SK-N-SH (cell line): ENCODE data around the gene NR2C2. TPM values are rescaled to one million over a fixed set of nuclear protein-coding genes. Genes with fewer than 3 reads are reported as not detected.

ENCODE experiments used
- CTCF ChIA-PET: fragments of 300-600, 350-600 bp; formaldehyde crosslinking; extraction: SDS; loops from one replicate; lab custom pipeline; 2021; lab: Yijun Ruan, JAX
- POLR2A ChIA-PET: fragments of 350-600 bp; sonication (Branson Sonifier 250); formaldehyde crosslinking; extraction: SDS; loops from one replicate; lab custom pipeline; 2020; ENCODE audit warnings: antibody characterized with exemption, inconsistent platforms; lab: Yijun Ruan, JAX
- DNase-seq: peaks from one replicate; pipeline ENCODE4 v3.0.0; 2012
- H2AFZ ChIP-seq: fragments of 200-600 bp; sonication (generic); 2 replicates; pipeline ENCODE4 v1.8.1; 2016; ENCODE audit warnings: antibody characterized with exemption, mild to moderate bottlenecking, low read depth
- H3F3A ChIP-seq: fragments of 200-600 bp; sonication (generic); replicated peaks from 2 replicates; pipeline ENCODE3; 2016; ENCODE audit warnings: antibody characterized with exemption, mild to moderate bottlenecking; ENCODE audit not compliant: insufficient read depth
- H3K27ac ChIP-seq, 2 experiments: fragments of 200-500 bp in 1 of 2; fragments of 200-600 bp in 1 of 2; sonication (Bioruptor generic) in 1 of 2; sonication (generic), shearing (Covaris generic) in 1 of 2; 2 replicates each; pipeline versions ENCODE4 v1.5.1 to v1.6.1; 2014 to 2016; ENCODE audit warnings: low read depth in 2 of 2, inconsistent platforms in 1 of 2, low read length in 1 of 2, mild to moderate bottlenecking in 1 of 2, mixed read lengths in 1 of 2
- H3K27me3 ChIP-seq: fragments of 200-600 bp; sonication (generic), shearing (Covaris generic); 2 replicates; pipeline ENCODE4 v1.6.1; 2016; ENCODE audit warnings: mixed run types; ENCODE audit not compliant: insufficient read depth
- H3K36me3 ChIP-seq, 2 experiments: fragments of 200-500 bp in 1 of 2; fragments of 200-600 bp in 1 of 2; sonication (Bioruptor generic) in 1 of 2; sonication (generic) in 1 of 2; replicated peaks in 1 of 2; 2 replicates each; pipeline versions ENCODE3 to v1.5.1; 2014 to 2016; ENCODE audit warnings: low read length in 1 of 2, mild to moderate bottlenecking in 1 of 2; ENCODE audit not compliant: insufficient read depth in 2 of 2, control insufficient read depth in 1 of 2
- H3K4me1 ChIP-seq, 2 experiments: fragments of 200-500 bp in 1 of 2; fragments of 200-600 bp in 1 of 2; sonication (Bioruptor generic) in 1 of 2; sonication (generic), shearing (Covaris generic) in 1 of 2; 2 replicates each; pipeline versions ENCODE4 v1.5.1 to v1.6.1; 2014 to 2016; ENCODE audit warnings: low read depth in 1 of 2, low read length in 1 of 2, mixed run types in 1 of 2; ENCODE audit not compliant: insufficient read depth in 2 of 2, control insufficient read depth in 1 of 2
- H3K4me2 ChIP-seq: fragments of 200-600 bp; sonication (generic), shearing (Covaris generic); 2 replicates; pipeline ENCODE4 v1.6.1; 2017; ENCODE audit warnings: mixed run types
- H3K4me3 ChIP-seq, 2 experiments: fragments of 200-500 bp in 1 of 2; fragments of 200-600 bp in 1 of 2; sonication (Bioruptor generic) in 1 of 2; sonication (generic), shearing (Covaris generic) in 1 of 2; 2 replicates each; pipeline versions ENCODE4 v1.5.1 to v1.8.1; 2014 to 2016; ENCODE audit warnings: low read depth in 2 of 2, inconsistent platforms in 1 of 2, low read length in 1 of 2, mild to moderate bottlenecking in 1 of 2, mixed read lengths in 1 of 2, moderate library complexity in 1 of 2
- H3K79me2 ChIP-seq: fragments of 200-600 bp; sonication (generic); 2 replicates; pipeline ENCODE4 v1.8.1; 2017; ENCODE audit warnings: mild to moderate bottlenecking; ENCODE audit not compliant: insufficient read depth
- H3K9ac ChIP-seq: fragments of 200-600 bp; sonication (generic); 2 replicates; pipeline ENCODE4 v1.6.1; 2017; ENCODE audit warnings: mixed run types
- H3K9me2 ChIP-seq: fragments of 200-600 bp; sonication (generic); 2 replicates; pipeline ENCODE4 v1.6.1; 2017; ENCODE audit warnings: mixed run types
- H3K9me3 ChIP-seq: fragments of 200-600 bp; sonication (generic); 2 replicates; pipeline ENCODE4 v1.6.1; 2017; ENCODE audit warnings: mixed run types, mild to moderate bottlenecking, moderate library complexity
- H4K20me1 ChIP-seq: fragments of 200-600 bp; sonication (generic); 2 replicates; pipeline ENCODE4 v1.6.1; 2017; ENCODE audit warnings: mild to moderate bottlenecking, mixed run types; ENCODE audit not compliant: insufficient read depth
- CHD2 ChIP-seq: fragments of 150-350 bp; IDR thresholded peaks from 2 replicates; pipeline ENCODE4 v1.6.1; 2018; ENCODE audit warnings: low read length; ENCODE audit not compliant: partially characterized antibody
- ELF1 ChIP-seq: IDR thresholded peaks from 2 replicates; pipeline ENCODE4 v1.4.0; 2012
- FOSL2 ChIP-seq: IDR thresholded peaks from 2 replicates; pipeline ENCODE4 v1.4.0; 2012; ENCODE audit warnings: low read depth, mild to moderate bottlenecking, moderate library complexity, borderline replicate concordance
- FOXM1 ChIP-seq: IDR thresholded peaks from 2 replicates; pipeline ENCODE4 v1.4.0; 2012; ENCODE audit warnings: low read depth, mild to moderate bottlenecking
- GATA2 ChIP-seq: sonication (generic); formaldehyde crosslinking; IDR thresholded peaks from 2 replicates; pipeline ENCODE4 v1.5.0; 2020; ENCODE audit warnings: mild to moderate bottlenecking, missing genetic modification reagents
- JUND ChIP-seq: IDR thresholded peaks from 2 replicates; pipeline ENCODE4 v1.4.0; 2012
- MEF2A ChIP-seq: IDR thresholded peaks from 2 replicates; pipeline ENCODE4 v1.4.0; 2012; ENCODE audit warnings: low read depth, borderline replicate concordance
- MXI1 ChIP-seq: IDR thresholded peaks from 2 replicates; pipeline ENCODE4 v1.6.1; 2012; ENCODE audit warnings: mild to moderate bottlenecking, low read depth, low read length, improper control_type of control experiment
- POLR2AphosphoS5 ChIP-seq: IDR thresholded peaks from 2 replicates; pipeline ENCODE4 v1.6.1; 2012; ENCODE audit warnings: low read depth, low read length
- RFX5 ChIP-seq: IDR thresholded peaks from 2 replicates; pipeline ENCODE4 v1.6.1; 2012; ENCODE audit warnings: mild to moderate bottlenecking, improper control_type of control experiment, low read length
- SIN3A ChIP-seq: IDR thresholded peaks from 2 replicates; pipeline ENCODE4 v1.6.1; 2012; ENCODE audit warnings: low read depth, mild to moderate bottlenecking, low read length, moderate library complexity, borderline replicate concordance
- TCF12 ChIP-seq: IDR thresholded peaks from 2 replicates; pipeline ENCODE4 v1.4.0; 2012
- YY1 ChIP-seq: IDR thresholded peaks from 2 replicates; pipeline ENCODE4 v1.4.0; 2012; ENCODE audit warnings: low read depth, mild to moderate bottlenecking
- WGBS: methylation state at CpG from one replicate; pipeline ENCODE4 v1.1.6; 2017; ENCODE audit warnings: low lambda C conversion rate; 5-methylcytosine and 5-hydroxymethylcytosine counted together
- polyA plus RNA-seq, 3 experiments: library from polyadenylated mRNA; depleted of rRNA; stranded (reverse); fragments of >200 nt; gene quantifications; 2 replicates each; pipeline ENCODE4 v1.2.3, GENCODE V29; 2012
- TF ChIP-seq, protein P1 (sequence below): IDR thresholded peaks from 2 replicates; pipeline ENCODE4 v1.4.0; 2012; ENCODE audit warnings: low read depth, borderline replicate concordance
- TF ChIP-seq, protein P2 (sequence below): IDR thresholded peaks from 2 replicates; pipeline ENCODE4 v1.4.0; 2012; ENCODE audit warnings: low read depth
- TF ChIP-seq, protein P3 (sequence below): IDR thresholded peaks from 2 replicates; pipeline ENCODE4 v1.6.1; 2012; ENCODE audit warnings: mild to moderate bottlenecking, low read depth, low read length, moderate library complexity
- TF ChIP-seq, protein P4 (sequence below): IDR thresholded peaks from 2 replicates; pipeline ENCODE4; 2012

The NR2C2 gene
- polyA plus RNA-seq, 1 of the 3 experiments (the other 2 are of a cell fraction) = 13.1 TPM

DNA sequence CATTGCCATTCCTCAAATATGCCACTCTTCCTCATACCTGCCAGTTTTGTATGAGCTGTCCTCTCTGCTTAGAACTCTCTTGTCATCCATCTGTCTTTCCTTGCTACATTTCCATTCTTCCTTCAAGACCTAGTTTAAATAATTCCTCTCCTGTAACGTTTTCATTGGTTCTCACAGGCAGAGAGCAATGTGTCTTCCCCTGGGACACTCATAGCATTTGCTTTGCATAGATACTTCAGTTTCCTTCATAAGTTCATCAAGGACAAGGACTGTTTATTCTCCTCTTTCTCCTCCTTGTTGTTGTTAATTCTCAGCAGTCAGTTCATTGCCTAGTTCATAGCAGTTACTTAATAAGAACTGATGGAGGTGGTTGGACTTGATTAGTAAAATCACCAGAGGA is 10.5 kb downstream of the NR2C2 start:
- Histone ChIP-seq H3K79me2 (peaks cover 98% of the 10 kb centered on the region), H3K4me2 (no peak overlapping the region), H4K20me1 (peaks cover 42% of the 10 kb centered on the region), H3K4me3 (no peak overlapping the region), H3F3A (peaks cover 14% of the 10 kb centered on the region), H2AFZ (no peak overlapping the region), H3K36me3 (peaks cover 21 to 22% of the 10 kb centered on the region in 2 experiments), H3K27me3 (no peaks in the 10 kb centered on the region), H3K9me3 (no peaks in the 10 kb centered on the region), H3K4me1 (peaks cover 0 to 5% of the 10 kb centered on the region in 2 experiments; a peak in 2 of 4 replicates), H3K9me2 (no peaks in the 10 kb centered on the region), H3K9ac (no peak overlapping the region), H3K27ac (no peak overlapping the region)
- CTCF ChIA-PET = no interaction called here
- DNase-seq = no peak
- 92% methylated on average over 1 of the region's 1 CpG for WGBS
- POLR2A ChIA-PET = no interaction called here
- TF ChIP-seq CHD2 (no peak), TCF12 (no peak), ELF1 (no peak), MEF2A (no peak), GATA2 (no peak), FOSL2 (no peak), JUND (no peak), MXI1 (no peak)
- TF ChIP-seq, protein P1, sequence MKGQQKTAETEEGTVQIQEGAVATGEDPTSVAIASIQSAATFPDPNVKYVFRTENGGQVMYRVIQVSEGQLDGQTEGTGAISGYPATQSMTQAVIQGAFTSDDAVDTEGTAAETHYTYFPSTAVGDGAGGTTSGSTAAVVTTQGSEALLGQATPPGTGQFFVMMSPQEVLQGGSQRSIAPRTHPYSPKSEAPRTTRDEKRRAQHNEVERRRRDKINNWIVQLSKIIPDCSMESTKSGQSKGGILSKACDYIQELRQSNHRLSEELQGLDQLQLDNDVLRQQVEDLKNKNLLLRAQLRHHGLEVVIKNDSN = no peak
- TF ChIP-seq, protein P2, sequence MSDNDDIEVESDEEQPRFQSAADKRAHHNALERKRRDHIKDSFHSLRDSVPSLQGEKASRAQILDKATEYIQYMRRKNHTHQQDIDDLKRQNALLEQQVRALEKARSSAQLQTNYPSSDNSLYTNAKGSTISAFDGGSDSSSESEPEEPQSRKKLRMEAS = no peak
- TF ChIP-seq, protein P3, sequence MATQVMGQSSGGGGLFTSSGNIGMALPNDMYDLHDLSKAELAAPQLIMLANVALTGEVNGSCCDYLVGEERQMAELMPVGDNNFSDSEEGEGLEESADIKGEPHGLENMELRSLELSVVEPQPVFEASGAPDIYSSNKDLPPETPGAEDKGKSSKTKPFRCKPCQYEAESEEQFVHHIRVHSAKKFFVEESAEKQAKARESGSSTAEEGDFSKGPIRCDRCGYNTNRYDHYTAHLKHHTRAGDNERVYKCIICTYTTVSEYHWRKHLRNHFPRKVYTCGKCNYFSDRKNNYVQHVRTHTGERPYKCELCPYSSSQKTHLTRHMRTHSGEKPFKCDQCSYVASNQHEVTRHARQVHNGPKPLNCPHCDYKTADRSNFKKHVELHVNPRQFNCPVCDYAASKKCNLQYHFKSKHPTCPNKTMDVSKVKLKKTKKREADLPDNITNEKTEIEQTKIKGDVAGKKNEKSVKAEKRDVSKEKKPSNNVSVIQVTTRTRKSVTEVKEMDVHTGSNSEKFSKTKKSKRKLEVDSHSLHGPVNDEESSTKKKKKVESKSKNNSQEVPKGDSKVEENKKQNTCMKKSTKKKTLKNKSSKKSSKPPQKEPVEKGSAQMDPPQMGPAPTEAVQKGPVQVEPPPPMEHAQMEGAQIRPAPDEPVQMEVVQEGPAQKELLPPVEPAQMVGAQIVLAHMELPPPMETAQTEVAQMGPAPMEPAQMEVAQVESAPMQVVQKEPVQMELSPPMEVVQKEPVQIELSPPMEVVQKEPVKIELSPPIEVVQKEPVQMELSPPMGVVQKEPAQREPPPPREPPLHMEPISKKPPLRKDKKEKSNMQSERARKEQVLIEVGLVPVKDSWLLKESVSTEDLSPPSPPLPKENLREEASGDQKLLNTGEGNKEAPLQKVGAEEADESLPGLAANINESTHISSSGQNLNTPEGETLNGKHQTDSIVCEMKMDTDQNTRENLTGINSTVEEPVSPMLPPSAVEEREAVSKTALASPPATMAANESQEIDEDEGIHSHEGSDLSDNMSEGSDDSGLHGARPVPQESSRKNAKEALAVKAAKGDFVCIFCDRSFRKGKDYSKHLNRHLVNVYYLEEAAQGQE = no peak

DNA sequence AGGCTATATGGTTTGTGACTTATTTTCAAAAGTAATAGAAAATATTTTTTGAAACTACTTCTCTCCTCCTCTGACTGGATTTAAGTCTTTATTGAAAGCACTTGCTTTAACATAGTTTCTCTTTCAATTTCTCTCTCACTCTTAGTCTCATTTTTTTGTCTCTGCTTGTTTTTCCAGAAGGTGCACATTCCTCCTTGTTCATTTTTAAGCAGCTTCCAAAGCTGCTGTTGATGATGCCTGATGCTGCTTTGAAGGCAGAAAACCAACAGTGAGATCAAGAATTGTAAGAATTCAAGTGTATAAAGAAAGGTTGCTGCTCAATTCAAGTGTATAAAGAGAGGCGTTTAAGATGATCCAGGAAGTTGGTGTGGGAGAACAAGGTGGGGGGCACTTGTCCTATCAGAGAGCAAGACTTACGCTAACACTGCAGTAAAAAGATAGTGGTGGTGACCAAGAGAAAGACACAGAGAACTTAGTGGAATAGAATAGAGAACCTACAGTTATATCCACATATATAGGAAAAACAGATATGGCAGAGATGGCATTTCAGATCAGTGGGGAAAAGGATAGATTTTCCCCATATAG is 12.1 kb downstream of the NR2C2 start:
- H3K9me2 ChIP-seq = no peaks in the 10 kb centered on the region
- POLR2A ChIA-PET = interaction anchor here (0.6 kb wide), 1 partner anchor 245 kb away, joined by 3 read pairs; no protein-coding TSS in a partner anchor
- no peak overlapping the region for H3K27ac ChIP-seq
- peaks cover 0 to 5% of the 10 kb centered on the region in 2 experiments; a peak in 2 of 4 replicates for H3K4me1 ChIP-seq
- H3K4me3 ChIP-seq = no peak overlapping the region
- TF ChIP-seq FOXM1 = no peak
- TF ChIP-seq RFX5 = no peak
- TF ChIP-seq, protein P4, sequence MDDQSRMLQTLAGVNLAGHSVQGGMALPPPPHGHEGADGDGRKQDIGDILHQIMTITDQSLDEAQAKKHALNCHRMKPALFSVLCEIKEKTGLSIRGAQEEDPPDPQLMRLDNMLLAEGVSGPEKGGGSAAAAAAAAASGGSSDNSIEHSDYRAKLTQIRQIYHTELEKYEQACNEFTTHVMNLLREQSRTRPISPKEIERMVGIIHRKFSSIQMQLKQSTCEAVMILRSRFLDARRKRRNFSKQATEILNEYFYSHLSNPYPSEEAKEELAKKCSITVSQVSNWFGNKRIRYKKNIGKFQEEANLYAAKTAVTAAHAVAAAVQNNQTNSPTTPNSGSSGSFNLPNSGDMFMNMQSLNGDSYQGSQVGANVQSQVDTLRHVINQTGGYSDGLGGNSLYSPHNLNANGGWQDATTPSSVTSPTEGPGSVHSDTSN = no peak
- TF ChIP-seq, protein P2 = no peak
- TF ChIP-seq SIN3A = no peak
- TF ChIP-seq GATA2 = no peak
- TF ChIP-seq POLR2AphosphoS5 = no peak
- TF ChIP-seq YY1 = no peak
- H3K9ac ChIP-seq = no peak overlapping the region
- H2AFZ ChIP-seq = no peak overlapping the region
- no peak overlapping the region for H3K4me2 ChIP-seq
- peaks cover 40% of the 10 kb centered on the region for H4K20me1 ChIP-seq
- H3K27me3 ChIP-seq = no peaks in the 10 kb centered on the region
- 96% methylated on average over 2 of the region's 2 CpGs for WGBS
- H3K36me3 ChIP-seq = peaks cover 22 to 23% of the 10 kb centered on the region in 2 experiments
- no peaks in the 10 kb centered on the region for H3K9me3 ChIP-seq
- CTCF ChIA-PET = no interaction called here
- H3F3A ChIP-seq = peaks cover 15% of the 10 kb centered on the region
- peaks cover 97% of the 10 kb centered on the region for H3K79me2 ChIP-seq
- no peak for DNase-seq
